T-helper 1 cell treated with Interleukin-12 subunit alpha and Interleukin-12 subunit beta and Interleukin-4 antibody, amounts not matched to agents 30 μg/mL and 1 μg/mL, for 36 hours (primary cell): ENCODE measurements around the gene ABL2.

Experiments used
- H3K27ac Mint-ChIP-seq: one replicate; pipeline ENCODE4 v1.8.0; 2021; ENCODE audit warnings: mild to moderate bottlenecking, mixed read lengths
- H3K27me3 Mint-ChIP-seq: one replicate; pipeline ENCODE4 v1.8.0; 2021; ENCODE audit warnings: low read depth, mixed read lengths
- H3K36me3 Mint-ChIP-seq: one replicate; pipeline ENCODE4 v1.8.0; 2021; ENCODE audit warnings: low read depth, mixed read lengths
- H3K4me1 Mint-ChIP-seq: one replicate; pipeline ENCODE4 v1.8.0; 2021; ENCODE audit warnings: low read depth, mixed read lengths
- H3K4me3 Mint-ChIP-seq: one replicate; pipeline ENCODE4 v1.8.0; 2021; ENCODE audit warnings: mild to moderate bottlenecking, moderate library complexity, mixed read lengths
- H3K9me3 Mint-ChIP-seq: one replicate; pipeline ENCODE4 v1.8.0; 2021; ENCODE audit warnings: mixed read lengths

ABL2 gene

GRCh38 chr1:179169616-179170467 is 59.6 kb downstream of the ABL2 start:
- Mint-ChIP-seq H3K27me3 (no peaks in the 10 kb centered on the region), H3K4me1 (no peaks in the 10 kb centered on the region), H3K36me3 (no peaks in the 10 kb centered on the region), H3K9me3 (no peaks in the 10 kb centered on the region), H3K27ac (no peak overlapping the region), H3K4me3 (no peak overlapping the region)

DNA sequence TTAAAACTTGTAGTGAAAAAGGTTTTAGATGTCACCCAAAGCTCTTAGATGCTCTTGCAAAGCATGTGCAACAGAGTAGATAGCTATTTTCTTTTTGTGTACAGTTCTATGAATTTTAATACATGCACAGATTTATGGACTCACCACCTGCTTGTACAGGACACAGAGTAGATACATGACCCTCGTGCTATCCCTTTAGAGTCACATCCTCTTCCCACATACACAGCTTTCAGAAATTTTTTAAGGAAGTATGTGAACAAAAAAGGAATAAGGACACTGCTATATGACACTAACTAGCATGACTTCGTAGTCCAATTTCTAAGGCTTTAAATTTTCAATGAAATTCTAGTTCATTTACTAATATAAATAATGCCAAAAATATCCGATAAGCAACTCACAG is 60.9 kb downstream of the ABL2 start:
- no peak overlapping the region for H3K27ac Mint-ChIP-seq
- H3K4me3 Mint-ChIP-seq = no peak overlapping the region
- no peaks in the 10 kb centered on the region for H3K27me3 Mint-ChIP-seq
- no peaks in the 10 kb centered on the region for H3K36me3 Mint-ChIP-seq
- no peaks in the 10 kb centered on the region for H3K4me1 Mint-ChIP-seq
- H3K9me3 Mint-ChIP-seq = no peaks in the 10 kb centered on the region

- H3K4me3 Mint-ChIP-seq = no peak overlapping the region
- no peaks in the 10 kb centered on the region for H3K4me1 Mint-ChIP-seq
- no peak overlapping the region for H3K27ac Mint-ChIP-seq
- H3K9me3 Mint-ChIP-seq = no peaks in the 10 kb centered on the region
- H3K27me3 Mint-ChIP-seq = no peaks in the 10 kb centered on the region
- H3K36me3 Mint-ChIP-seq = no peaks in the 10 kb centered on the region
Measured at GRCh38 chr1:179167955-179168354, 61.5 kb downstream of the ABL2 start.

GRCh38 chr1:179167418-179167777 is 62.1 kb downstream of the ABL2 start:
- Mint-ChIP-seq H3K9me3 (no peaks in the 10 kb centered on the region), H3K4me3 (no peak overlapping the region), H3K36me3 (no peaks in the 10 kb centered on the region), H3K27ac (no peak overlapping the region), H3K4me1 (no peaks in the 10 kb centered on the region), H3K27me3 (no peaks in the 10 kb centered on the region)

GRCh38 chr1:179166663-179167417 is 62.6 kb downstream of the ABL2 start:
- Mint-ChIP-seq H3K27ac (no peak overlapping the region), H3K4me1 (no peaks in the 10 kb centered on the region), H3K9me3 (no peaks in the 10 kb centered on the region), H3K36me3 (no peaks in the 10 kb centered on the region), H3K4me3 (no peak overlapping the region), H3K27me3 (no peaks in the 10 kb centered on the region)

GRCh38 chr1:179164494-179164893 is 65.0 kb downstream of the ABL2 start:
- Mint-ChIP-seq H3K27me3 (no peaks in the 10 kb centered on the region), H3K4me1 (no peaks in the 10 kb centered on the region), H3K27ac (no peak overlapping the region), H3K36me3 (no peaks in the 10 kb centered on the region), H3K4me3 (no peak overlapping the region), H3K9me3 (no peaks in the 10 kb centered on the region)

DNA sequence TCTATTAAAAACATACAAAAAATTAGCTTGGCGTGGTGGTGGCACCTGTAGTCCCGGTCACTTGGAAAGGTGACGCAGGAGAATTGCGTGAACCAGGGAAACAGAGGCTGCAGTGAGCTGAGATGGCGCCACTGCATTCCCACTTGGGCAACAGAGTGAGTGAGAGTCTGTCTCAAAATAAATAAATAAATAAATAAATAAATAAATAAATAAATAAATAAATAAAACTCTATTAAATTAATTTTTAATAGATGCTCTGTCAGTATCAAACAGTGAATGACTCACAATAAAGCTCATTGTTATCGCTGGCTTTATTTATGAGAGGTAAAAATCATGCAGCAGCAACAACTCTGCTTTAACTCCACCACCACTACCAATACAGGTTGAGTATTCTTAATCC is 72.8 kb downstream of the ABL2 start:
- no peak overlapping the region for H3K4me3 Mint-ChIP-seq
- peaks cover 8% of the 10 kb centered on the region for H3K4me1 Mint-ChIP-seq
- H3K36me3 Mint-ChIP-seq = no peaks in the 10 kb centered on the region
- H3K27ac Mint-ChIP-seq = no peak overlapping the region
- H3K27me3 Mint-ChIP-seq = no peaks in the 10 kb centered on the region
- no peaks in the 10 kb centered on the region for H3K9me3 Mint-ChIP-seq

GRCh38 chr1:179156026-179156425 is 73.5 kb downstream of the ABL2 start:
- H3K36me3 Mint-ChIP-seq = no peaks in the 10 kb centered on the region
- no peaks in the 10 kb centered on the region for H3K9me3 Mint-ChIP-seq
- peaks cover 8% of the 10 kb centered on the region for H3K4me1 Mint-ChIP-seq
- no peak overlapping the region for H3K4me3 Mint-ChIP-seq
- H3K27me3 Mint-ChIP-seq = no peaks in the 10 kb centered on the region
- H3K27ac Mint-ChIP-seq = no peak overlapping the region

DNA sequence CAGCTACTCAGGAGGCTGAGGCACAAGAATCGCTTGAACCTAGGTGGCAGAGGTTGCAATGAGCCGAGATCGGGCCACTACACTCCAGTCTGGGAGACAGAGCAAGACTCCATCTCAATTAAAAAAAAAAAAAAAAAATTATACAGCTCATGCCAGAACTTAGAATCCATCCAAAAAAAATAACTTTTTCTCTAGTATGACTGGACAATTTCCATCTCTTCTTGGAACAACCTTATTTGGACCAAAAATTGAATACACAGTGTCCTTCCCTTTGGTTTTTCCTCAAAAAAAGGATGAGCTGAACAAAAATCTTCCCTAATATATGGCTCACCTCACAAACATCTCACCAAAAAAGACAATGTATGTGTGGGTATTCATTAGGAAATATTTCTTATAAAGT is 73.9 kb downstream of the ABL2 start:
- Mint-ChIP-seq H3K9me3 (no peaks in the 10 kb centered on the region), H3K27me3 (no peaks in the 10 kb centered on the region), H3K36me3 (no peaks in the 10 kb centered on the region), H3K27ac (no peak overlapping the region), H3K4me3 (no peak overlapping the region), H3K4me1 (peaks cover 8% of the 10 kb centered on the region)

- Mint-ChIP-seq H3K4me3 (no peak overlapping the region), H3K9me3 (peaks cover 3% of the 10 kb centered on the region), H3K4me1 (peaks cover 8% of the 10 kb centered on the region), H3K27ac (no peak overlapping the region), H3K27me3 (no peaks in the 10 kb centered on the region), H3K36me3 (no peaks in the 10 kb centered on the region)
Measured at GRCh38 chr1:179154437-179154836, 75.0 kb downstream of the ABL2 start.

GRCh38 chr1:179153217-179153616 is 76.3 kb downstream of the ABL2 start:
- Mint-ChIP-seq H3K27me3 (no peaks in the 10 kb centered on the region), H3K27ac (no peak overlapping the region), H3K4me1 (peaks cover 10% of the 10 kb centered on the region), H3K36me3 (no peaks in the 10 kb centered on the region), H3K9me3 (peaks cover 3% of the 10 kb centered on the region), H3K4me3 (no peak overlapping the region)

- Mint-ChIP-seq H3K9me3 (peaks cover 3% of the 10 kb centered on the region), H3K27me3 (no peaks in the 10 kb centered on the region), H3K36me3 (no peaks in the 10 kb centered on the region), H3K4me3 (no peak overlapping the region), H3K27ac (no peak overlapping the region), H3K4me1 (peaks cover 10% of the 10 kb centered on the region)
Measured at GRCh38 chr1:179151908-179152682, 77.4 kb downstream of the ABL2 start.

- Mint-ChIP-seq H3K9me3 (peaks cover 3% of the 10 kb centered on the region), H3K4me3 (no peak overlapping the region), H3K36me3 (peaks cover 2% of the 10 kb centered on the region), H3K27ac (no peak overlapping the region), H3K4me1 (peaks cover 13% of the 10 kb centered on the region), H3K27me3 (no peaks in the 10 kb centered on the region)
Measured at GRCh38 chr1:179146911-179147310, 82.6 kb downstream of the ABL2 start.

DNA sequence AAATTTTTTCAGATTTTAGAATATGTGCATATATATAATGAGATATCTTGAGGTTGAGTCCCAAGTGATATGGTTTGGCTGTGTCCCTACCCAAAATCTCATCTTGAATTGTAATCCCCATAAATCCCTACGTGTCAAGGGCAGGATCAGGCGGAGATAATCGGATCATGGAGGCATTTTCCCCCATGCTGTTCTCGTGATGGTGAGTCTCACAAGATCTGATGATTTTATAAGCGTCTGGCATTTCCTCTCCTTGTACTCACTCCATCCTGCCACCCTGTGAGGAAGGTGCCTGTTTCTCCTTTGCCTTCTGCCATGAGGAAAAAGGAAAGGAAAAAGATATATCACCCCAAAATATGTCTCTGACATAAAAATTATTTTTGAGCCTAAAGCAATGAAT is 83.0 kb downstream of the ABL2 start:
- Mint-ChIP-seq H3K4me3 (no peak overlapping the region), H3K9me3 (peaks cover 3% of the 10 kb centered on the region), H3K4me1 (peaks cover 17% of the 10 kb centered on the region), H3K27me3 (no peaks in the 10 kb centered on the region), H3K36me3 (peaks cover 3% of the 10 kb centered on the region), H3K27ac (no peak overlapping the region)
